Measurements from ENCODE around the gene TP53TG3B. TPM values are rescaled to one million over a fixed set of nuclear protein-coding genes. Genes with fewer than 3 reads are reported as not detected.
"Not testable (repeated sequence)": the region's sequence is repeated elsewhere in the genome, so short reads cannot be mapped to it uniquely, and the experiment has no call there.

TP53TG3B gene
- total RNA-seq, 1 experiment from 2014 or later = not detected

- not testable (repeated sequence) for H3K23me2 ChIP-seq (ENCODE audit: insufficient read length, low read depth, low read length, poor library complexity, severe bottlenecking); H2BK12ac ChIP-seq (ENCODE audit: insufficient read length, low read depth, low read length); H3T11ph ChIP-seq (ENCODE audit: low read length); H3K36me3 Mint-ChIP-seq (ENCODE audit: insufficient read depth in 1 of 3, low read depth in 3 of 3); H3K27me3 Mint-ChIP-seq (ENCODE audit: low read depth); H3K27ac Mint-ChIP-seq; H3K79me1 ChIP-seq (ENCODE audit: insufficient read depth, low read depth, low read length, poor library complexity, severe bottlenecking); H4K20me1 ChIP-seq (ENCODE audit: control insufficient read depth, insufficient read depth, insufficient read length); H3K56ac ChIP-seq (ENCODE audit: insufficient read length, low read depth, low read length); H4K8ac ChIP-seq (replicated peaks; ENCODE audit: insufficient read length, low read depth, low read length); H2BK120ac ChIP-seq (ENCODE audit: low read depth, low read length, poor library complexity, severe bottlenecking); H3K27me3 ChIP-seq (ENCODE audit: insufficient read depth, low read length); H3K14ac ChIP-seq (ENCODE audit: insufficient read depth, low read length); H4K5ac ChIP-seq (ENCODE audit: insufficient read length, low read depth, low read length); H2BK15ac ChIP-seq (ENCODE audit: low read depth, low read length); H2AK5ac ChIP-seq (ENCODE audit: insufficient read length, low read length); H2BK20ac ChIP-seq (ENCODE audit: low read depth, low read length, poor library complexity, severe bottlenecking); H3K18ac ChIP-seq (ENCODE audit: insufficient read length, low read depth, low read length); H3K4me3 Mint-ChIP-seq; H3K9ac ChIP-seq (ENCODE audit: extremely low read depth, insufficient read length, low read length); H2AFZ ChIP-seq (ENCODE audit: low read length); H3K79me2 ChIP-seq (ENCODE audit: insufficient read depth, low read length); DNase-seq; H3K4me2 ChIP-seq (ENCODE audit: insufficient read depth, insufficient read length, low read length); H3K4me1 ChIP-seq (ENCODE audit: insufficient read depth, low read length); H2BK5ac ChIP-seq (ENCODE audit: insufficient read length, low read length); H3K23ac ChIP-seq (ENCODE audit: insufficient read length, low read depth, low read length); H3K4ac ChIP-seq (ENCODE audit: low read depth, low read length); H3K9me3 ChIP-seq (ENCODE audit: control insufficient read depth, low read depth, low read length); H3K4me1 Mint-ChIP-seq; H3K27ac ChIP-seq (ENCODE audit: insufficient read length, low read depth, low read length); H4K91ac ChIP-seq (ENCODE audit: insufficient read length, low read depth, low read length)
- peaks cover 15 to 24% of the 10 kb centered on the region in 2 experiments for H3K9me3 Mint-ChIP-seq
- no CpG with 5 or more reads among the region's 5 CpGs for WGBS (ENCODE audit: extremely low coverage, insufficient read length, low lambda C conversion rate)
Observed at GRCh38 chr16:33337627-33338542, 22.8 kb upstream of the TP53TG3B start.

- not testable (repeated sequence) for H3K36me3 Mint-ChIP-seq (ENCODE audit: insufficient read depth in 1 of 3, low read depth in 3 of 3); H3K9me3 ChIP-seq (ENCODE audit: control insufficient read depth, low read depth, low read length); H4K20me1 ChIP-seq (ENCODE audit: control insufficient read depth, insufficient read depth, insufficient read length); H3K27me3 Mint-ChIP-seq (ENCODE audit: low read depth); H2BK12ac ChIP-seq (ENCODE audit: insufficient read length, low read depth, low read length); H2AK5ac ChIP-seq (ENCODE audit: insufficient read length, low read length); H2BK5ac ChIP-seq (ENCODE audit: insufficient read length, low read length); H3K56ac ChIP-seq (ENCODE audit: insufficient read length, low read depth, low read length); H3K27ac Mint-ChIP-seq; H2BK15ac ChIP-seq (ENCODE audit: low read depth, low read length); H3K4me2 ChIP-seq (ENCODE audit: insufficient read depth, insufficient read length, low read length); H3K4me3 Mint-ChIP-seq; H3K79me2 ChIP-seq (ENCODE audit: insufficient read depth, low read length); H4K91ac ChIP-seq (ENCODE audit: insufficient read length, low read depth, low read length); H3K4me1 Mint-ChIP-seq; H2AFZ ChIP-seq (ENCODE audit: low read length); H3K9ac ChIP-seq (ENCODE audit: extremely low read depth, insufficient read length, low read length); H3K27ac ChIP-seq (ENCODE audit: insufficient read length, low read depth, low read length); H3K23me2 ChIP-seq (ENCODE audit: insufficient read length, low read depth, low read length, poor library complexity, severe bottlenecking); H2BK120ac ChIP-seq (ENCODE audit: low read depth, low read length, poor library complexity, severe bottlenecking); H2BK20ac ChIP-seq (ENCODE audit: low read depth, low read length, poor library complexity, severe bottlenecking); H3K14ac ChIP-seq (ENCODE audit: insufficient read depth, low read length); H3K4ac ChIP-seq (ENCODE audit: low read depth, low read length); DNase-seq; H3K23ac ChIP-seq (ENCODE audit: insufficient read length, low read depth, low read length); H3K79me1 ChIP-seq (ENCODE audit: insufficient read depth, low read depth, low read length, poor library complexity, severe bottlenecking); H4K8ac ChIP-seq (replicated peaks; ENCODE audit: insufficient read length, low read depth, low read length); H3K27me3 ChIP-seq (ENCODE audit: insufficient read depth, low read length); H3K18ac ChIP-seq (ENCODE audit: insufficient read length, low read depth, low read length); H3T11ph ChIP-seq (ENCODE audit: low read length); H3K4me1 ChIP-seq (ENCODE audit: insufficient read depth, low read length); H4K5ac ChIP-seq (ENCODE audit: insufficient read length, low read depth, low read length)
- no CpG with 5 or more reads among the region's 2 CpGs for WGBS (ENCODE audit: extremely low coverage, insufficient read length, low lambda C conversion rate)
- peaks cover 15 to 24% of the 10 kb centered on the region in 2 experiments for H3K9me3 Mint-ChIP-seq
Observed at GRCh38 chr16:33338543-33338951, 22.1 kb upstream of the TP53TG3B start.
